Smooth muscle cell (in vitro differentiated cells): ENCODE results near the gene SPRR2D. TPM values are rescaled to one million over a fixed set of nuclear protein-coding genes. Genes with fewer than 3 reads are reported as not detected.

Source experiments
- DNase-seq: peaks from one replicate; lab custom pipeline; 2025; ENCODE audit not compliant: unreplicated experiment; lab: John Stamatoyannopoulos, UW
- H2AFZ ChIP-seq: fragments of 200-600 bp; sonication (generic); 2 replicates; pipeline ENCODE4 v1.6.0; 2016; ENCODE audit warnings: antibody characterized with exemption, low read depth, mild to moderate bottlenecking
- H3F3A ChIP-seq: fragments of 200-600 bp; sonication (generic); 2 replicates; pipeline ENCODE4 v1.6.0; 2017; ENCODE audit warnings: antibody characterized with exemption, low read depth
- H3K27ac ChIP-seq: fragments of 200-600 bp; sonication (generic); 2 replicates; pipeline ENCODE4 v1.5.1; 2016; ENCODE audit warnings: low read depth, mild to moderate bottlenecking
- H3K27me3 ChIP-seq: fragments of 200-600 bp; sonication (generic); 2 replicates; pipeline ENCODE4 v1.6.1; 2016; ENCODE audit warnings: low read depth, mild to moderate bottlenecking
- H3K36me3 ChIP-seq: fragments of 200-600 bp; sonication (generic); 2 replicates; pipeline ENCODE4 v1.5.1; 2016; ENCODE audit warnings: low read depth
- H3K4me1 ChIP-seq: fragments of 200-600 bp; sonication (generic); 2 replicates; pipeline ENCODE4 v1.5.1; 2016; ENCODE audit warnings: low read depth
- H3K4me2 ChIP-seq: fragments of 200-600 bp; sonication (generic); 2 replicates; pipeline ENCODE4 v1.6.0; 2016; ENCODE audit warnings: mild to moderate bottlenecking
- H3K4me3 ChIP-seq: fragments of 200-600 bp; sonication (generic); 2 replicates; pipeline ENCODE4 v1.5.1; 2016; ENCODE audit warnings: mild to moderate bottlenecking
- H3K79me2 ChIP-seq: fragments of 200-600 bp; sonication (generic); 2 replicates; pipeline ENCODE4 v1.6.0; 2016; ENCODE audit warnings: low read depth, mild to moderate bottlenecking
- H3K9ac ChIP-seq: fragments of 200-600 bp; sonication (generic); 2 replicates; pipeline ENCODE4 v1.6.0; 2016; ENCODE audit warnings: low read depth
- H3K9me3 ChIP-seq: fragments of 200-600 bp; sonication (generic); replicated peaks from 2 replicates; pipeline ENCODE4 v1.5.1; 2016; ENCODE audit warnings: low read depth
- H4K20me1 ChIP-seq: fragments of 200-600 bp; sonication (generic); 2 replicates; pipeline ENCODE4 v1.6.0; 2016; ENCODE audit warnings: low read depth
- CTCF ChIP-seq: fragments of 200-600 bp; sonication (generic); IDR thresholded peaks from 2 replicates; pipeline ENCODE4 v1.5.1; 2017; ENCODE audit warnings: borderline replicate concordance, mild to moderate bottlenecking, antibody characterized with exemption; ENCODE audit not compliant: insufficient read depth, poor library complexity, severe bottlenecking
- WGBS: methylation state at CpG from one replicate; pipeline ENCODE4 v1.1.7; 2016; ENCODE audit warnings: low lambda C conversion rate; 5-methylcytosine and 5-hydroxymethylcytosine counted together
- polyA plus RNA-seq: library from polyadenylated mRNA; unstranded; fragments of >200 nt; fragmentation: Nextera tagmentation; extraction: Ambion mirVana; gene quantifications from 2 replicates; pipeline ENCODE4 v1.2.1, GENCODE V29; 2016
- total RNA-seq: library from RNA; depleted of rRNA; stranded (reverse); fragments of >200 nt; gene quantifications from 2 replicates; pipeline ENCODE4 v1.2.3, GENCODE V29; 2014

Gene SPRR2D
- total and polyA plus RNA-seq, 2 experiments from 2014 or later = 12.4 to 16.9 TPM

GRCh38 chr1:153030895-153031294 is 10.0 kb downstream of the SPRR2D start, which contains the start of gene SPRR1B:
Gene SPRR1B, plus strand, starts transcription at chr1:153031203. Its CDS starts 1,143 bp downstream, at chr1:153032346.
- H3K4me2 ChIP-seq = no peak within 1 kb of the TSS
- H3K4me1 ChIP-seq = no peaks in the 10 kb centered on the region
- H3K36me3 ChIP-seq = no peaks in the 10 kb centered on the region
- H3K27ac ChIP-seq = no peak within 1 kb of the TSS
- DNase-seq = no peak
- H3K9me3 ChIP-seq = no peaks in the 10 kb centered on the region
- no peaks in the 10 kb centered on the region for H3K27me3 ChIP-seq
- no peak within 1 kb of the TSS for H3K4me3 ChIP-seq
- no peak for TF ChIP-seq CTCF
- H3K79me2 ChIP-seq = no peaks in the 10 kb centered on the region
- no peaks in the 10 kb centered on the region for H4K20me1 ChIP-seq
- H3K9ac ChIP-seq = no peak within 1 kb of the TSS
- H2AFZ ChIP-seq = no peak within 1 kb of the TSS
- H3F3A ChIP-seq = no peaks in the 10 kb centered on the region

- no peak overlapping the region for H3K27ac ChIP-seq
- no peak for DNase-seq
- H3K9ac ChIP-seq = no peak overlapping the region
- no peak overlapping the region for H3K4me2 ChIP-seq
- H4K20me1 ChIP-seq = no peaks in the 10 kb centered on the region
- H3K79me2 ChIP-seq = no peaks in the 10 kb centered on the region
- no peaks in the 10 kb centered on the region for H3F3A ChIP-seq
- no peaks in the 10 kb centered on the region for H3K9me3 ChIP-seq
- WGBS = 34% methylated on average over 1 of the region's 1 CpG
- H3K27me3 ChIP-seq = no peaks in the 10 kb centered on the region
- H3K4me1 ChIP-seq = no peaks in the 10 kb centered on the region
- H3K4me3 ChIP-seq = no peak overlapping the region
- H2AFZ ChIP-seq = no peak overlapping the region
- no peaks in the 10 kb centered on the region for H3K36me3 ChIP-seq
- no peak for TF ChIP-seq CTCF
Observed at GRCh38 chr1:153028766-153029165, 12.2 kb downstream of the SPRR2D start.

- H2AFZ ChIP-seq = no peak overlapping the region
Observed at GRCh38 chr1:153025797-153026196, 15.1 kb downstream of the SPRR2D start.

More at GRCh38 chr1:153025797-153026196, 15.1 kb downstream of the SPRR2D start:
- WGBS = 83% methylated on average over 1 of the region's 1 CpG
- no peaks in the 10 kb centered on the region for H3F3A ChIP-seq
- H3K36me3 ChIP-seq = no peaks in the 10 kb centered on the region
- no peaks in the 10 kb centered on the region for H3K27me3 ChIP-seq
- no peaks in the 10 kb centered on the region for H4K20me1 ChIP-seq
- no peak overlapping the region for H3K4me3 ChIP-seq
- H3K9me3 ChIP-seq = no peaks in the 10 kb centered on the region
- H3K79me2 ChIP-seq = no peaks in the 10 kb centered on the region
- H3K9ac ChIP-seq = no peak overlapping the region
- no peak for DNase-seq
- no peaks in the 10 kb centered on the region for H3K4me1 ChIP-seq
- no peak for TF ChIP-seq CTCF
- no peak overlapping the region for H3K27ac ChIP-seq
- H3K4me2 ChIP-seq = no peak overlapping the region
